GM12892 (cell line): ENCODE data around the gene MPHOSPH9.

Experiments
- POLR2AphosphoS5 ChIP-seq: IDR thresholded peaks from 2 replicates; pipeline ENCODE4 v1.6.1; 2011; ENCODE audit warnings: low read depth, low read length, control low read depth
- TAF1 ChIP-seq: IDR thresholded peaks from 2 replicates; pipeline ENCODE4 v1.6.1; 2011; ENCODE audit warnings: low read depth, mild to moderate bottlenecking, control low read depth, low read length, borderline replicate concordance

DNA sequence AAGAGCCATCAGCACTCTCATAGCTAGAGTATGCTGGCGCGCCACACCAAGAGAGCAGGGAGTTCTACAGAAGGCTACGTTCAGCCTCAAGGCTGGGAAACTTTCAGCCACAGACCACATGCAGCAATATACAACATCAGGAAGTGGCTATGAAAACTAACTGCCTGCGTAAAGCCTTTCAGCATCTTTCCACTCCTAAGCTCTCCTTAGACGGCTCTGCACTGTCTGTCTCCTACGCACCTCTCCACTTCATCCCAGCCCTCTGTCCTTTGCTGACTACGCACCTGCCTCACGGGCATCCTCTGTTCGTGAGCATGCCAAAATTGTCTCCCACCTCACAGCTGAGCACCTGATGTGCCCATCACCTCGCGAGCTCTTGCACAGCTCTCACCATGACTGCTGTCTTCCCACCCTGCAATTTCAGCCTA lies 9.7 kb downstream of the MPHOSPH9 start:
- no peak for TF ChIP-seq TAF1
- TF ChIP-seq POLR2AphosphoS5, result no peak
